Measurements from ENCODE around the gene PACSIN2. TPM values are rescaled to one million over a fixed set of nuclear protein-coding genes. Genes with fewer than 3 reads are reported as not detected.

Gene PACSIN2, protein sequence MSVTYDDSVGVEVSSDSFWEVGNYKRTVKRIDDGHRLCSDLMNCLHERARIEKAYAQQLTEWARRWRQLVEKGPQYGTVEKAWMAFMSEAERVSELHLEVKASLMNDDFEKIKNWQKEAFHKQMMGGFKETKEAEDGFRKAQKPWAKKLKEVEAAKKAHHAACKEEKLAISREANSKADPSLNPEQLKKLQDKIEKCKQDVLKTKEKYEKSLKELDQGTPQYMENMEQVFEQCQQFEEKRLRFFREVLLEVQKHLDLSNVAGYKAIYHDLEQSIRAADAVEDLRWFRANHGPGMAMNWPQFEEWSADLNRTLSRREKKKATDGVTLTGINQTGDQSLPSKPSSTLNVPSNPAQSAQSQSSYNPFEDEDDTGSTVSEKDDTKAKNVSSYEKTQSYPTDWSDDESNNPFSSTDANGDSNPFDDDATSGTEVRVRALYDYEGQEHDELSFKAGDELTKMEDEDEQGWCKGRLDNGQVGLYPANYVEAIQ
- total RNA-seq (60.8 TPM), polyA plus RNA-seq (10 to 100 TPM; 27.5 to 38.1 (median 34.7) TPM)

- Mint-ChIP-seq H3K27ac (peak within 1 kb of the TSS; percentile 95 to 98 (median 97)), H3K27me3 (no peaks in the 10 kb centered on the region), H3K4me1 (peaks cover 12 to 59% (median 41%) of the 10 kb centered on the region in 4 donors), H3K9me3 (no peaks in the 10 kb centered on the region), H3K36me3 (peaks cover 6% of the 10 kb centered on the region), H3K4me3 (peak within 1 kb of the TSS; percentile 93 to 98 (median 98))
- ATAC-seq (ENCODE audit: low read depth in 2 of 2), result peak; percentile 99
- Histone ChIP-seq H3K4me1 (ENCODE audit: control insufficient read depth, insufficient read depth, low read length, poor library complexity, severe bottlenecking) (peaks cover 25% of the 10 kb centered on the region), H3K27ac (ENCODE audit: insufficient read depth, low read length, poor library complexity, severe bottlenecking) (peak within 1 kb of the TSS; percentile 74), H3K36me3 (ENCODE audit: control insufficient read depth, insufficient read depth, low read length) (no peaks in the 10 kb centered on the region), H3K9me3 (ENCODE audit: control insufficient read depth in 2 of 2, low read length in 2 of 2) (no peaks in the 10 kb centered on the region), H3K4me3 (ENCODE audit: low read depth, low read length) (peak within 1 kb of the TSS; percentile 84), H3K27me3 (ENCODE audit: control insufficient read depth, insufficient read depth, low read length) (no peaks in the 10 kb centered on the region)
- peak; percentile 98 for DNase-seq
Measured at GRCh38 chr22:43014869-43015676, at the start of gene PACSIN2. PACSIN2 (minus strand) TSS chr22:43015149; CDS start chr22:42912080, 103,069 bp downstream.

GRCh38 chr22:43060183-43060582 lies 45.2 kb upstream of the PACSIN2 start:
- Histone ChIP-seq H3K9me3 (ENCODE audit: control insufficient read depth in 2 of 2, low read length in 2 of 2) (no peaks in the 10 kb centered on the region), H3K27ac (ENCODE audit: insufficient read depth, low read length, poor library complexity, severe bottlenecking) (no peak overlapping the region), H3K36me3 (ENCODE audit: control insufficient read depth, insufficient read depth, low read length) (peaks cover 15% of the 10 kb centered on the region), H3K4me1 (ENCODE audit: control insufficient read depth, insufficient read depth, low read length, poor library complexity, severe bottlenecking) (no peaks in the 10 kb centered on the region), H3K27me3 (ENCODE audit: control insufficient read depth, insufficient read depth, low read length) (no peaks in the 10 kb centered on the region), H3K4me3 (ENCODE audit: low read depth, low read length) (no peak overlapping the region)
- Mint-ChIP-seq H3K9me3 (no peaks in the 10 kb centered on the region), H3K36me3 (peaks cover 24% of the 10 kb centered on the region), H3K27ac (no peak overlapping the region), H3K4me3 (peak overlapping the region in 1 of 4 donors; percentile 38), H3K4me1 (no peaks in the 10 kb centered on the region), H3K27me3 (no peaks in the 10 kb centered on the region)
- ATAC-seq (ENCODE audit: low read depth in 2 of 2) (no peak), DNase-seq (peak in 2 of 3 donors; percentile 15 to 41)

DNA sequence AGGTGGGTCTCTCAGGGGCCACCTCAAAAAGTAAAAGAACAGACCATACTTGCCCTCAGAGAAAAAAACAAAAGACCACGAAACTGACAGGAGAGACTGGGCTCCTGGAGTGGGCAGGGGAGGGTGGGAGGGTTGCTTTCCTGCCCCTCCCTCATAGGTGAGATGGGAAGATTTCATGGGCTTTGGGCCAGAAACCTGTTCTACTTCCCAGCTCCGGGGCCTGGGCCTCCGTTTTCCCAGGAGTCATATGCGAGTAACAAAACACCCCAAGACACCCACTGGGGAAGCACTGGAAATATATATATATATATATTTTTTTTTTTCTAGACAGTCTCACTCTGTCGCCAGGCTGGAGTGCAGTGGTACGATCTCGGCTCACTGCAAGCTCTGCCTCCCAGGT lies 42.7 kb upstream of the PACSIN2 start:
- Mint-ChIP-seq H3K36me3 (peaks cover 15% of the 10 kb centered on the region), H3K4me1 (no peaks in the 10 kb centered on the region), H3K9me3 (no peaks in the 10 kb centered on the region), H3K27me3 (no peaks in the 10 kb centered on the region), H3K27ac (no peak overlapping the region), H3K4me3 (no peak overlapping the region)
- Histone ChIP-seq H3K36me3 (ENCODE audit: control insufficient read depth, insufficient read depth, low read length) (peaks cover 8% of the 10 kb centered on the region), H3K4me1 (ENCODE audit: control insufficient read depth, insufficient read depth, low read length, poor library complexity, severe bottlenecking) (no peaks in the 10 kb centered on the region), H3K27ac (ENCODE audit: insufficient read depth, low read length, poor library complexity, severe bottlenecking) (no peak overlapping the region), H3K9me3 (ENCODE audit: control insufficient read depth in 2 of 2, low read length in 2 of 2) (no peaks in the 10 kb centered on the region), H3K27me3 (ENCODE audit: control insufficient read depth, insufficient read depth, low read length) (no peaks in the 10 kb centered on the region), H3K4me3 (ENCODE audit: low read depth, low read length) (no peak overlapping the region)
- no peak for DNase-seq
- no peak for ATAC-seq (ENCODE audit: low read depth in 2 of 2)

DNA sequence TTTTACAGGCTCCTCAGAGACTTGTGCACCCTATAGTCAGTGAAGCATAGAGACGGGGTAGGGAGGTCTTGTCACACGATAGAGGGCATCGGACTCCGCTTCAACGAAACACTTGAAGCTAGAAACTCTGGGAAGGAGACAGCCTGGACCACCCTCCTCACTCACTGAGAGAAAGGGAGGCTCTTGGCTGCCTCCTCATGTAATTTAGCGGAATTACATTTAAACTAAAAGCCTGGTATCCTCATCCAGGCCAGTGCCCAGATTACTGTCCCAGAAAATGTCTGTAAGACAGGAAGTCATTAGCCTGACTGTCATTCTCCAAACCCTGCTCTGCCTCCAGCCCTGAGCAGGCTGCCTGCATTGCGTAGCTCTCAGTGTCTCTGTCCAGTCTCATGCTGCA lies 38.2 kb upstream of the PACSIN2 start:
- Mint-ChIP-seq H3K9me3 (peaks cover 0 to 1% (median 0%) of the 10 kb centered on the region in 7 donors), H3K27ac (no peak overlapping the region), H3K4me1 (no peaks in the 10 kb centered on the region), H3K36me3 (peaks cover 12% of the 10 kb centered on the region), H3K4me3 (no peak overlapping the region), H3K27me3 (no peaks in the 10 kb centered on the region)
- Histone ChIP-seq H3K9me3 (ENCODE audit: control insufficient read depth in 2 of 2, low read length in 2 of 2) (no peaks in the 10 kb centered on the region), H3K4me1 (ENCODE audit: control insufficient read depth, insufficient read depth, low read length, poor library complexity, severe bottlenecking) (no peaks in the 10 kb centered on the region), H3K27me3 (ENCODE audit: control insufficient read depth, insufficient read depth, low read length) (no peaks in the 10 kb centered on the region), H3K36me3 (ENCODE audit: control insufficient read depth, insufficient read depth, low read length) (no peaks in the 10 kb centered on the region), H3K4me3 (ENCODE audit: low read depth, low read length) (no peak overlapping the region), H3K27ac (ENCODE audit: insufficient read depth, low read length, poor library complexity, severe bottlenecking) (no peak overlapping the region)
- DNase-seq (no peak), ATAC-seq (ENCODE audit: low read depth in 2 of 2) (no peak)

- H3K9me3 ChIP-seq (ENCODE audit: control insufficient read depth in 2 of 2, low read length in 2 of 2), result no peaks in the 10 kb centered on the region
- peaks cover 10% of the 10 kb centered on the region for H3K36me3 Mint-ChIP-seq
- peak overlapping the region in 1 of 3 donors; percentile 32 for H3K27ac Mint-ChIP-seq
- no peaks in the 10 kb centered on the region for H3K4me1 Mint-ChIP-seq
- no peaks in the 10 kb centered on the region for H3K4me1 ChIP-seq (ENCODE audit: control insufficient read depth, insufficient read depth, low read length, poor library complexity, severe bottlenecking)
- H3K4me3 ChIP-seq (ENCODE audit: low read depth, low read length), result no peak overlapping the region
- H3K36me3 ChIP-seq (ENCODE audit: control insufficient read depth, insufficient read depth, low read length), result no peaks in the 10 kb centered on the region
- DNase-seq (no peak), ATAC-seq (ENCODE audit: low read depth in 2 of 2) (no peak)
- H3K27me3 Mint-ChIP-seq, result no peaks in the 10 kb centered on the region
- H3K4me3 Mint-ChIP-seq, result no peak overlapping the region
- H3K9me3 Mint-ChIP-seq, result peaks cover 0 to 1% (median 0%) of the 10 kb centered on the region in 7 donors
- no peaks in the 10 kb centered on the region for H3K27me3 ChIP-seq (ENCODE audit: control insufficient read depth, insufficient read depth, low read length)
- no peak overlapping the region for H3K27ac ChIP-seq (ENCODE audit: insufficient read depth, low read length, poor library complexity, severe bottlenecking)
Measured at GRCh38 chr22:43050995-43051394, 36.0 kb upstream of the PACSIN2 start.

DNA sequence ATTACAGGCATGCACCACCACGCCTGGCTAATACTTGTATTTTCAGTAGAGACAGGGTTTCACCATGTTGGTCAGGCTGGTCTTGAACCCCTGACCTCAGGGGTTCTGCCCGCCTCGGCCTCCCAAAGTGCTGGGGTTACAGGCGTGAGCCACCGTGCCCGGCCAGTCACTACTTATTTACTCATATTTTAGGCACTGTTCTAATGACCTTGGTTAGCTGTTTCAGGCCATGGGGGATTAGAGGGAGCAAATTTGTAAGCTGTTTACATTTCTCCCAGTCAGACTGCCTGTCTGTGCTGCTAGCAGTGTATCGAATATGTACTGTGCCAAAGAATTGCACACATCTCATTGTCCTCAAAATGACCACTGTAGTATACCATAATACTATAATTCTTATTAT lies 32.7 kb upstream of the PACSIN2 start:
- Histone ChIP-seq H3K9me3 (ENCODE audit: control insufficient read depth in 2 of 2, low read length in 2 of 2) (no peaks in the 10 kb centered on the region), H3K4me3 (ENCODE audit: low read depth, low read length) (no peak overlapping the region), H3K36me3 (ENCODE audit: control insufficient read depth, insufficient read depth, low read length) (no peaks in the 10 kb centered on the region), H3K27me3 (ENCODE audit: control insufficient read depth, insufficient read depth, low read length) (no peaks in the 10 kb centered on the region), H3K27ac (ENCODE audit: insufficient read depth, low read length, poor library complexity, severe bottlenecking) (no peak overlapping the region), H3K4me1 (ENCODE audit: control insufficient read depth, insufficient read depth, low read length, poor library complexity, severe bottlenecking) (no peaks in the 10 kb centered on the region)
- ATAC-seq (ENCODE audit: low read depth in 2 of 2) (no peak), DNase-seq (no peak)
- Mint-ChIP-seq H3K4me1 (no peaks in the 10 kb centered on the region), H3K27me3 (no peaks in the 10 kb centered on the region), H3K27ac (no peak overlapping the region), H3K9me3 (peaks cover 0 to 1% (median 0%) of the 10 kb centered on the region in 7 donors), H3K4me3 (no peak overlapping the region), H3K36me3 (peaks cover 16% of the 10 kb centered on the region)

DNA sequence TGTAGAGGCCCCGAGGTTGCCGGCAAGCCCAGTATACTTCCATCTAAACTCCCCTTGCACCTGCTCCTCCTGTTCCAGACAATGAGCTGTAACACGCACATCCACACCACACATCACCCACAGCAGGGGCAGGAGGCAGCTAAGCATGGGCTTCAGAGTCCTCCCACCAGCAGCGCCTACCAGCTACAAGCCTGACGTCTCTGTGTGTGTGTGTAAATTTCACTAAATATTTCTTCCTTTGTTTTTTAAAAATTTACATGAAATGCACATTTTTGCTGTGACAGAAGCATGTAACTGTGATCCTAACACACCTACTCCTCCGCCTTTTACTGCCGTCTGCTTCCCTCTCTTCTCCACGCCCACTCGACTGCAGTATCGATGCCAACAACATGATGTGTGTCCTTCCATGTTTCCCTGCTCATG lies 29.4 kb upstream of the PACSIN2 start:
- H3K27ac ChIP-seq (ENCODE audit: insufficient read depth, low read length, poor library complexity, severe bottlenecking), result no peak overlapping the region
- no peak overlapping the region for H3K4me3 ChIP-seq (ENCODE audit: low read depth, low read length)
- Mint-ChIP-seq H3K4me1 (no peaks in the 10 kb centered on the region), H3K4me3 (no peak overlapping the region), H3K9me3 (peaks cover 0 to 1% (median 0%) of the 10 kb centered on the region in 7 donors), H3K36me3 (peaks cover 7% of the 10 kb centered on the region), H3K27me3 (no peaks in the 10 kb centered on the region), H3K27ac (no peak overlapping the region)
- H3K27me3 ChIP-seq (ENCODE audit: control insufficient read depth, insufficient read depth, low read length), result no peaks in the 10 kb centered on the region
- no peaks in the 10 kb centered on the region for H3K9me3 ChIP-seq (ENCODE audit: control insufficient read depth in 2 of 2, low read length in 2 of 2)
- ATAC-seq (ENCODE audit: low read depth in 2 of 2), result no peak
- no peaks in the 10 kb centered on the region for H3K4me1 ChIP-seq (ENCODE audit: control insufficient read depth, insufficient read depth, low read length, poor library complexity, severe bottlenecking)
- H3K36me3 ChIP-seq (ENCODE audit: control insufficient read depth, insufficient read depth, low read length), result no peaks in the 10 kb centered on the region
- no peak for DNase-seq
